Fibroblast of pulmonary artery (primary cell): ENCODE results near the gene FKRP.
"Not testable (repeated sequence)": the region's sequence is repeated elsewhere in the genome, so short reads cannot be mapped to it uniquely, and the experiment has no call there.

Experiments used
- DNase-seq: peaks from one replicate; pipeline ENCODE4 v3.0.0-alpha.2; 2010; ENCODE audit warnings: low read depth
- H3K4me3 ChIP-seq: replicated peaks from 2 replicates; pipeline ENCODE4 v1.5.1; 2011; ENCODE audit warnings: low read depth, mild to moderate bottlenecking, control low read depth, low read length, moderate library complexity
- CTCF ChIP-seq: IDR thresholded peaks from 2 replicates; pipeline ENCODE4 v1.5.1; 2011; ENCODE audit warnings: mild to moderate bottlenecking, control low read depth, low read length, inconsistent platforms; ENCODE audit errors: missing control alignments

Gene FKRP

GRCh38 chr19:46772170-46773017 is 26.5 kb downstream of the FKRP start:
- no peak overlapping the region for H3K4me3 ChIP-seq
- TF ChIP-seq CTCF: no peak
- no peak for DNase-seq

- no peak overlapping the region for H3K4me3 ChIP-seq
- TF ChIP-seq CTCF: no peak
- no peak for DNase-seq
Observed at GRCh38 chr19:46773018-46773399, 27.2 kb downstream of the FKRP start.

GRCh38 chr19:46775642-46776258 is 29.9 kb downstream of the FKRP start:
- DNase-seq: no peak
- TF ChIP-seq CTCF: no peak
- no peak overlapping the region for H3K4me3 ChIP-seq

- no peak overlapping the region for H3K4me3 ChIP-seq
- DNase-seq: no peak
- TF ChIP-seq CTCF: no peak
Observed at GRCh38 chr19:46776927-46777911, 31.4 kb downstream of the FKRP start.

GRCh38 chr19:46777956-46778645 is 32.2 kb downstream of the FKRP start:
- H3K4me3 ChIP-seq, DNase-seq: not testable (repeated sequence)

GRCh38 chr19:46782355-46783019 is 36.6 kb downstream of the FKRP start:
- no peak overlapping the region for H3K4me3 ChIP-seq
- no peak for TF ChIP-seq CTCF
- DNase-seq: no peak
